Activated T-cell treated with anti-CD3 and anti-CD28 coated beads, Interleukin-2, amount 50 U/mL, for 72 hours (primary cell): Measurements from ENCODE around the gene TRPC3. TPM values are rescaled to one million over a fixed set of nuclear protein-coding genes. Genes with fewer than 3 reads are reported as not detected.

Experiments used
- ATAC-seq, 2 donors: fragments of 150-1000 bp; cut with Tn5 transposase; replicated peaks in 1 of 2; 2 replicates each; pipeline ENCODE4 v1.10.0; 2021; ENCODE audit warnings: moderate library complexity in 2 of 2, mild to moderate bottlenecking in 1 of 2
- DNase-seq, 2 donors: peaks; one replicate each; pipeline ENCODE4 v3.0.0; 2021 to 2022; ENCODE audit warnings: mixed read lengths in 1 of 2
- H3K27ac Mint-ChIP-seq: one replicate; pipeline ENCODE4 v1.8.0; 2022; ENCODE audit warnings: mild to moderate bottlenecking, moderate library complexity, mixed read lengths
- H3K27me3 Mint-ChIP-seq: one replicate; pipeline ENCODE4 v1.8.0; 2022; ENCODE audit warnings: low read depth, mixed read lengths
- H3K36me3 Mint-ChIP-seq, 2 donors: one replicate each; pipeline ENCODE4 v1.8.0; 2022; ENCODE audit warnings: mixed read lengths in 2 of 2, mild to moderate bottlenecking in 1 of 2; ENCODE audit not compliant: insufficient read depth in 2 of 2
- H3K4me1 Mint-ChIP-seq: one replicate; pipeline ENCODE4 v1.8.0; 2022; ENCODE audit warnings: low read depth, mixed read lengths
- H3K4me3 Mint-ChIP-seq, 2 donors: one replicate each; pipeline ENCODE4 v1.8.0; 2022; ENCODE audit warnings: mild to moderate bottlenecking in 2 of 2, mixed read lengths in 2 of 2, moderate library complexity in 2 of 2
- H3K9me3 Mint-ChIP-seq, 2 donors: one replicate each; pipeline ENCODE4 v1.8.0; 2022; ENCODE audit warnings: mixed read lengths in 2 of 2
- total RNA-seq, 2 donors: library from RNA; stranded (reverse); gene quantifications; one replicate each; pipeline ENCODE4 v1.2.3, GENCODE V29; 2022

TRPC3 gene
- total RNA-seq, 2 donors from 2014 or later: 0.46 to 0.51 TPM

- ATAC-seq (no peak), DNase-seq (no peak)
- Mint-ChIP-seq H3K4me3 (no peak overlapping the region), H3K36me3 (peaks cover 5 to 9% of the 10 kb centered on the region in 2 donors), H3K4me1 (no peaks in the 10 kb centered on the region), H3K27ac (no peak overlapping the region), H3K27me3 (no peaks in the 10 kb centered on the region), H3K9me3 (peaks cover 0 to 2% of the 10 kb centered on the region in 2 donors)
These were observed 113.7 kb downstream of the TRPC3 start for GRCh38 chr4:121838136-121838535.

- no peak for ATAC-seq
- no peak overlapping the region for H3K4me3 Mint-ChIP-seq
- H3K27me3 Mint-ChIP-seq: no peaks in the 10 kb centered on the region
- DNase-seq: no peak
- no peaks in the 10 kb centered on the region for H3K4me1 Mint-ChIP-seq
- H3K36me3 Mint-ChIP-seq: peaks cover 0 to 2% of the 10 kb centered on the region in 2 donors
- no peak overlapping the region for H3K27ac Mint-ChIP-seq
- no peaks in the 10 kb centered on the region for H3K9me3 Mint-ChIP-seq
These were observed 122.3 kb downstream of the TRPC3 start for GRCh38 chr4:121829511-121829910.

Other genes starting within 250 kb of the TRPC3 start
- gene SMIM43, start 186.9 kb downstream of the TRPC3 start, total RNA-seq: not detected
- 10 to 100 TPM; 52.7 to 70.0 TPM for gene EXOSC9, start 150.7 kb downstream of the TRPC3 start, total RNA-seq
- 10 to 100 TPM; 69.0 to 74.8 TPM for gene CCNA2, start 128.2 kb downstream of the TRPC3 start, total RNA-seq
- gene BBS7, start 81.6 kb downstream of the TRPC3 start, total RNA-seq: 10 to 100 TPM; 13.6 to 14.0 TPM
- gene BLTP1, start 200.3 kb upstream of the TRPC3 start, total RNA-seq: 10 to 100 TPM; 46.1 to 49.2 TPM